GM12873 (cell line): ENCODE results near the gene OTX1.

ENCODE experiments used
- TF ChIP-seq, protein P1 (sequence below): IDR thresholded peaks from 2 replicates; pipeline ENCODE4 v1.5.1; 2012; ENCODE audit warnings: low read depth, mild to moderate bottlenecking, moderate library complexity, low read length, control low read depth; ENCODE audit not compliant: insufficient read depth; ENCODE audit errors: missing control alignments

Gene OTX1

DNA sequence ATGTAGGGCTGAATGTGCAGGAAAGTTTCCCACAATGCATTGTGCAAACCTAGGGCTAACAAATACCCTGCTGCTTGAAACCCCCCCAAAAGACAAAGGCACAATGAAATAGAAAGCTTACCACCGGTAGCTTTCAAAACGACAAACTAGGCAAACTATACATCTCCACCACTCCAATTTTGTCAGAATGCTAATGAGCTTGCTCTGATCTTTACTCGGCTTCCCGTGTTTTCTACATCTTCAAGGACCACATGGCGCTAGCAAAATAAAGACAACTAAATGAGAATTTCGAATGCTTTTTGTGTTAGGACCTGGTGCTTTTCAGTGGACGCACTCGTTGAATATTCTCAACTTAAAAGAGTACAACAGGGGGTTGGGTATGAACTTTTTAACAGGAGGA lies 37.2 kb upstream of the OTX1 start:
- TF ChIP-seq, protein P1, sequence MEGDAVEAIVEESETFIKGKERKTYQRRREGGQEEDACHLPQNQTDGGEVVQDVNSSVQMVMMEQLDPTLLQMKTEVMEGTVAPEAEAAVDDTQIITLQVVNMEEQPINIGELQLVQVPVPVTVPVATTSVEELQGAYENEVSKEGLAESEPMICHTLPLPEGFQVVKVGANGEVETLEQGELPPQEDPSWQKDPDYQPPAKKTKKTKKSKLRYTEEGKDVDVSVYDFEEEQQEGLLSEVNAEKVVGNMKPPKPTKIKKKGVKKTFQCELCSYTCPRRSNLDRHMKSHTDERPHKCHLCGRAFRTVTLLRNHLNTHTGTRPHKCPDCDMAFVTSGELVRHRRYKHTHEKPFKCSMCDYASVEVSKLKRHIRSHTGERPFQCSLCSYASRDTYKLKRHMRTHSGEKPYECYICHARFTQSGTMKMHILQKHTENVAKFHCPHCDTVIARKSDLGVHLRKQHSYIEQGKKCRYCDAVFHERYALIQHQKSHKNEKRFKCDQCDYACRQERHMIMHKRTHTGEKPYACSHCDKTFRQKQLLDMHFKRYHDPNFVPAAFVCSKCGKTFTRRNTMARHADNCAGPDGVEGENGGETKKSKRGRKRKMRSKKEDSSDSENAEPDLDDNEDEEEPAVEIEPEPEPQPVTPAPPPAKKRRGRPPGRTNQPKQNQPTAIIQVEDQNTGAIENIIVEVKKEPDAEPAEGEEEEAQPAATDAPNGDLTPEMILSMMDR = no peak

DNA sequence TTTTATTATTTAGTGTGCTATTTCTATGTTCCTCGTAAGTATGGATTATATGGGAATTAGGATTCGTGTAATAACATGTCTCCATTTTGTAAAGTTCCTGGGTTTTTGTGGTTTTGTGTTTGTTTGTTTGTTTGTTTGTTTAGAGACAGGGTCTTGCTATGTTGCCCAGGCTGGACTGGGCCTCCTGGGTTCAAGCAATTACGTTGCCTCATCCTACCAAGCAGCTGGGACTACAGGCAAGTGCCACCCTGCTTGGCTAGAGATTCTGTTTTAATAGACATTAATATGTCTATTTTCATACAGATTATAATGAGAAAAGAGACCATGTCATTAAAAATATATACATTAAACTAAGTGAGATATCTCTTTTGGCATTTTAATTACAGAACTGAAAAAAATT lies 35.2 kb upstream of the OTX1 start:
- TF ChIP-seq, protein P1 = no peak

DNA sequence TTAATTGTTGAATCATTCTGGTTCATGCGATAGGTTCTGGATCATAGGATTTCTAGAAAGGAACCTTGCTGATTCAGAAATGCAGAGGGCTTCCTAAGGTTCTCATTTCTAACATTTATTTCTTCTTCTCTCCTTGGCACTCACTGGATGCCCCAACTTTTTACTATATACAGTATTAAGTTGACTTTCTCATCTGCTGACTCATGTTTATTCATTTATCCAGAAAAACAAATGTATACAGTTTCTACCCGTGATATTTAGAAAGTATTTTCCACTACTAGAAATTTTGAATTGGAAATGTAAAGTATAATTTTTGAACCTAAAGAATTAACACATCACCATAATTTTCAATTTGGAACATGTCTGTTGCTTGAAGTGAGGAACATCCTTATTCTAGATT lies 32.2 kb upstream of the OTX1 start:
- TF ChIP-seq, protein P1 = no peak

DNA sequence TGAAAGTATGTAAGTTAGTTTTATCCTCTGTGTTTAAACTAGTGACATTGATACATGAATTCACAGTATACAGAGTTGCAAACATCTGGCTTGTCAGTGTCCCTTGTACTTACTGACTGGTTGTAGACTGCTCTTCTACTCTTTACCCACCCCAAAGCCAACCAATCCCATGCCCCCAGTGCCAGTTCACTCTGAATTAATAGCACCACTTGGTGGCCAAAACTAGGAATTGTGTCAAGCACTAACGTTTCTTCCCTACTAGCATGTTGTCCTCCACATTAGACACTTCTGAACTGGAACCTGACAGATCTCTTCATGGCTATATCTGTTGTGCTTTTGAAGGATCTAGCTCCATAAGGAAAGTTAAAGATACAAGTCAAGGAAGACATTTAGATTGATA lies 27.2 kb upstream of the OTX1 start:
- TF ChIP-seq, protein P1 = peak; percentile 48

DNA sequence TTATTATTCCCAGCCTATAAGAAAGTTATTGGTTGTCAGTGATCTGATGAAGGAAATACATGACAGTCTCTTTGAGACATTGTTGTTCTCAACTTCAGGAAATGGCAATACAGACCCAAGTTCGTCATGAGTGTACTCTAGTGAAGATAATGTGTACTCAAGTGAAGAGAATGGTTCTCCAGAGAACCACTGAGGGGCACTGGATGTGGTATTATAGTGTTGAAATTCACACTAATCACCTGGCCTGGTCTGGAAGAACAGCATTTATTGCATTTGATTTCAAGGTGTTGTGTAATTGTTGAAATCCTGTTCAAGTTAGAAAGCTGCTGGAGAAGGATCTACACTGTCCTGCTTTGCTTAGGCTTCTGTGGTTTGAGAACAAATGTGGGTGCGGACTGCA lies 23.4 kb upstream of the OTX1 start:
- TF ChIP-seq, protein P1 = no peak

DNA sequence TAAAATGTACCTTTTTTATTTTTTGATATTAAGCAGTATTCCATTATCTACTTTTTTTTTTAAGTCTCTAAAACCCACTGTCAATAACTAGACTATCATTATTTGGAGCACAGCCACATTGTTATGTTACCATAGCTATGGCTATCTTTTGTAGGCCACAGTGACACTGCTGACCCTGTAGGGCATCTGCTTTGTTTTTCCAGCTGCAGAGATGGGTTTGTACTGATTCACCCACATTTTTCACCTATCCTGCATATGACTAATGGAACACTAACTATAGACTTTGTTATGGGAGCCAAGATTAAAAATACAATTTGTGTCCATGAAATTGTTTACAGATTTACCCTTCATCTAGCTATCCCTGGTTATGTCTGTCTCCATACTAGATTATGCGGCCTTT lies 21.6 kb upstream of the OTX1 start:
- TF ChIP-seq, protein P1 = no peak

DNA sequence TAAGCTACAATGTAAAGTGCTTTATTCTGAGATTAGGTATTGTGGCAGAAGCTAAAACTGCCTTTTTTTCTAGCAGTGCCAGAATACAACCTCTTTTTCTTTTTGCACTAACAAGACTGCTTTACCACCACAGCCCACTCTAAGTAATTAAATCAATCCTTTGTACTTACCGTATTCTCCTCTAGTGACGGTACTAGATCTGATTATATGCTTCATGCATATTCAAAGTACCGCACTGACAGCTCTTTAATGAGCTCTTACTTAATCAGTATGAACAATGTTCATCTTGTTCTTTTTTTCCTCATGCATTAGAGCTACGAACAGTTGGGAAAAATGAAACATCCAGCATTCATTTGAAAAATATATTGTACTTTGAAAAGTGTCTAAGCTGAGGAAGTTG lies 16.1 kb upstream of the OTX1 start:
- TF ChIP-seq, protein P1 = no peak

DNA sequence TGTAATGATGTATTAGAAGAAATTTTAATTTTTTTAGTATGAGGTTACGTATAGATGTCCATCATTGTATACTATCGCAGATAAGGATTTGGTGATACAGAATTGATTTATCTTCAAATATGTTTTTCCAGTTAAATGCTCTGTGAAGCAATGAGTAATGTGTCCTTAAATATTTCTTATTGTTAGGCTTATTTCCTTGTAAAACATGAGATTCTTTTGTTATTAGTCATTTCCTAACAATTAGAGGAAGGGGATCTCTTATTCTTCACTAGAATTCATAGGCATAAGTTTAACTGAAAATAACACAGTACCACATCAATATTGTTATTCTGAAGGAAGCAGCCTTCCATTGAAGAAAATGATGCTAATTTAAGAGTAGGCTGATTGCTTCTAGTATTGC lies 15.5 kb upstream of the OTX1 start:
- TF ChIP-seq, protein P1 = no peak
